ENCODE results near the gene POU6F2.

DNA sequence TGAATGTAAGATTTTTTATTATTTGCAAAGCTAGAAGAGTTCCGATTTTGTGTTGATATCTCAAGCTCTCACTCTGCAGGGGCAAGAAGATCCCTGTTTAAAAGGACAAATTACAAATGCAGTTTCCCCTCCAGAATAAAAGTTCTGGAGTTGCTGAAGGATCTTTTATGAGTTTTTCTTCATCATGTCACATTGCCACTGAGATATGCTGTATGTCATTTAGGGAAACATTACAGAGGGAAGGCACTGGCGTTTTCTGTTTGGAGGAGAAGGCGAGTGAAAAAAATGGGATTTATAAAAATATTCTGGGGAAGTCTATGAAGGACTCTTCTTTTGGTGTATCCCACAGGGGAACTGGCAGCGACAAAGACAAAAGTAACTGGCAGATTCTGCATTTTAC is 57.4 kb downstream of the POU6F2 start:
- TF ChIP-seq EZH2 (IDR thresholded peaks at IDR 0.05; ENCODE audit: insufficient read depth, poor library complexity, severe bottlenecking) (no peak), EZH2phosphoT487 (IDR thresholded peaks at IDR 0.05; ENCODE audit: insufficient read depth, low read depth) (no peak)
